T1000 (cell line): ENCODE measurements around the gene TAF1.
"Not testable (repeated sequence)": the region's sequence is repeated elsewhere in the genome, so short reads cannot be mapped to it uniquely, and the experiment has no call there.

Experiments used
- DNase-seq: peaks from one replicate; lab custom pipeline; 2025; ENCODE audit warnings: mixed read lengths; lab: John Stamatoyannopoulos, UW

TAF1 gene

GRCh38 chrX:71510161-71510560 lies 144.0 kb downstream of the TAF1 start:
- no peak for DNase-seq

GRCh38 chrX:71513731-71514130 lies 147.6 kb downstream of the TAF1 start:
- not testable (repeated sequence) for DNase-seq

- no peak for DNase-seq
Observed at GRCh38 chrX:71514367-71515037, 148.3 kb downstream of the TAF1 start.

- no peak for DNase-seq
Observed at GRCh38 chrX:71515038-71515396, 148.9 kb downstream of the TAF1 start.
